GM12864 (cell line): ENCODE data around the gene ARL4C.

Experiments
- DNase-seq: peaks from one replicate; pipeline ENCODE4 v3.0.0-alpha.2; 2011; ENCODE audit warnings: low read depth
- H3K4me3 ChIP-seq: 2 replicates; pipeline ENCODE4 v1.5.1; 2011; ENCODE audit warnings: mild to moderate bottlenecking, low read depth, low read length, control low read depth
- CTCF ChIP-seq: IDR thresholded peaks from 2 replicates; pipeline ENCODE4 v1.5.1; 2011; ENCODE audit warnings: low read depth, mild to moderate bottlenecking, moderate library complexity, low read length, control low read depth, inconsistent platforms; ENCODE audit errors: missing control alignments

The ARL4C gene

DNA sequence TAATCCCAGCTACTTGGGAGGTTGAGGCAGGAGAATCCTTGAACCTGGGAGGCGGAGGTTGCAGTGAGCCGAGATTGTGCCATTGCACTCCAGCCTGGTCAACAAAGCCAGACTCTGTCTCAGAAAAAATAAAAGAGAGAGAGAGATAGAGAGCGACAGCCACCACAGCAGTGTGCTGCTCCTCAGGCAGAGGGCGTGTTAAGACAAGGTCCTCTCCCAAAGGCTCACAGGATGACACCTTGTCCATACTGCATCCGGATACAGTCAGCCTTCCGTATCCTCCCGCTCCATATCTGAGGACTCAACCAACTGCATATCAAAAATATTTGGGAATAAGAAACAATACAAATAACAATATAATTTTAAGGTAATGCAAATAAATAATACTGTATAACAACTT, 20.1 kb downstream of the ARL4C start:
- no peak for DNase-seq
- no peak for TF ChIP-seq CTCF
- no peak overlapping the region for H3K4me3 ChIP-seq

DNA sequence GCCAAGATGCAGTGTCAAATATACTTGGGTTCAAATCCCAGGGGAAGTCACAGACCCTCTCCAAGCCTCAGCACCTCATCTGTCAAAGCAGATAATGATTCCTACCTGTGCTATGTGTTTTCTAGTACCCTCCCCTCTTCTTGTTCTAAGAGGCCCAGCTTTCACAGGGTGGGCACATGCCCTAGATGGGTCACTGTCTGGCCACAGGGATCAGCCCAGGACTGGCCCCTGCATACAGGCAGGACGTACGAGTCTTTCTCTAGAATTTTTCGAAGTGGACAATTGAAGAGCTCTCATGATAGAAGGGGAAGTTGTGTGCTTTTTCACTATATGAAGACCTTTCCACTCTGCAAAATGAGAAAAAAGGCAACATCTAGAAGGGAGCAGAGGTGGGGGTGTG, 22.2 kb downstream of the ARL4C start:
- TF ChIP-seq CTCF, result no peak
- H3K4me3 ChIP-seq, result no peak overlapping the region
- DNase-seq, result no peak

DNA sequence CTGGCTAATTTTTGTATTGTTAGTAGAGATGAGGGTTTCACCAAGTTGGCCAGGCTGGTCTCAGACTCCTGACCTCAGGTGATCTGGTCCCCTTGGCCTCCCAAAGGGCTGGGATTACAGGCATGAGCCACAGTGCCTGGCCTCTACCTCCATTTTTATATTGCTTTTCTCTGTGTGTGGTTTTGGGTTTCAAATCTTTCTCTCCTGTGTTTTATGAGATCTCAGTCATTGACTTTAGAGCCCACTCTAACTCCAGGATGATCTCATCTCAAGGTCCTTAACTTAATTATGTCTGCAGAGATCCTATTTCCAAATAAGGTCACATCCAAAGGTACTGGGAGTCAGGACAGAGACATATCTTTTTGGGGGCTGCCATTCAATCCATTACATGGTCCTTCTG, 24.7 kb downstream of the ARL4C start:
- DNase-seq, result no peak
- no peak for TF ChIP-seq CTCF
- H3K4me3 ChIP-seq, result no peak overlapping the region

- DNase-seq, result no peak
- no peak for TF ChIP-seq CTCF
- no peak overlapping the region for H3K4me3 ChIP-seq
Observed at GRCh38 chr2:234469972-234470371, 26.9 kb downstream of the ARL4C start.

- no peak for TF ChIP-seq CTCF
- no peak overlapping the region for H3K4me3 ChIP-seq
- no peak for DNase-seq
Observed at GRCh38 chr2:234469251-234469845, 27.5 kb downstream of the ARL4C start.

DNA sequence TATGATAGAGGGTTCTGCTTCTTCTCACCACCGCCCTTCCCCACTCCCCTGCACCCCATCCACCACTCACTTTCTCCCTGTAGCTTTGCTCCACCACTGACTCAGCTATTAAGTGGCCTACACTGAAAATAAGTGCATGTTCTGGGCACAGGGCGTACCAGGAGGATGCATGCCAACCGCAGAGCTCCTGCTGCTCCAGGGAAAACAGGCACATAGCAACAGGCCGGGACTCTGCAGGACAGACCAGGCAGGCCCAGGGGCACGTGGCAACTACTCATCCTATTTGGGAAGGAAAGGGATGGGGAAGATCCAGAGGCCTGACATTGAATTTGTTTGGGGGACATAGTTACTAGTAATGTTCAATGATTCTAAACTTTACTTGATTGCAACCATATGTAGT, 28.4 kb downstream of the ARL4C start:
- no peak for DNase-seq
- no peak for TF ChIP-seq CTCF
- H3K4me3 ChIP-seq, result no peak overlapping the region

DNA sequence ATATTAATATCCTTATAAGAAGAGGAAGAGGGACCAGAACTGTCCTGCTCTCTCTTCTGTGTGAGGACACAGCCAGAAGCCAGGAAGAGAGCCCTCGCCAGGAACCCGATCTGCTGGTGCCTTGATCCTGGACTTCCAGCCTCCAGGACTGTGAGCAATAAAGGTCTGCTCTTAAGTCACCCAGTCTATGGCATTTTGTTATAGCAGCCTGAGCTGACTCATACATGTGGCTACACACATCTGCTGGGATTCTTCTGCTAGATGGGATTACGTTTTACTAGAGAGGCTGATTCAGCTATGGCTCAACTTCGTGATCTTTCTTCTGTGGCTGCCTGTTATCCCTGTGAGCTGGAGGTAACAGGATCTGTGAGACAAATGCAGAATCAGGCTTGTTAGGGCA, 29.6 kb downstream of the ARL4C start:
- TF ChIP-seq CTCF, result no peak
- no peak overlapping the region for H3K4me3 ChIP-seq
- no peak for DNase-seq
